GM19397 (cell line): ENCODE results near the gene FCHO2.

ENCODE experiments used
- ATAC-seq: cut with Tn5 transposase; IDR thresholded peaks from one replicate; pipeline ENCODE4 v1.9.1; 2021; ENCODE audit warnings: mild to moderate bottlenecking, moderate library complexity; ENCODE audit not compliant: unreplicated experiment

FCHO2 gene

DNA sequence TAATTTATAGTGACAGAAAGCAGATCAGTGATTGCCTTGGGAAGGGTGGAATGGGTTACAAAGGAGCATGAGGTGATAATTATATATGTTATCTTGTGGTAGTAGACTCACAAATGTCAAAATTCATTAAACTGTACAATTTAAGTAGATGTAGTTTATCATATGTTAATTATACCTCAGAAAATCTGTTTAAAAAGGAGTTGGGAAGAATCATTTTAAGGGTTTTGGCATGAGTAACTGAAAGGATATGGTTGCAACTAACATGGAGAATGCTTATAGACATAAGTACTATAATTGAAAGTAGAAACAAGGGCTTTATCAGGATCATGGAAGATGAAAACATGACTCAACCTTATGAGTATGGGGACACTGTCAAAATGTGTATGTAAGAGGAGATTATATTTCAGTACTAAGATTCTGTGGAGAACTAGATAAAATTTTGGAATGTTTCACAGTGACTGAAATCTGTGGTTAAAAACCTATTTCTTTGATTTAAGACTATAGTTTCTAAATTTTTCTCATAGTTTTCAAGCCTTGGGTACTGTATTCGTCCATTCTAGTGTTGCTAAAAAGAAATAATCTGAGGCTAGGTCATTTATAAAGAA, 73.3 kb downstream of the FCHO2 start:
- no peak for ATAC-seq

DNA sequence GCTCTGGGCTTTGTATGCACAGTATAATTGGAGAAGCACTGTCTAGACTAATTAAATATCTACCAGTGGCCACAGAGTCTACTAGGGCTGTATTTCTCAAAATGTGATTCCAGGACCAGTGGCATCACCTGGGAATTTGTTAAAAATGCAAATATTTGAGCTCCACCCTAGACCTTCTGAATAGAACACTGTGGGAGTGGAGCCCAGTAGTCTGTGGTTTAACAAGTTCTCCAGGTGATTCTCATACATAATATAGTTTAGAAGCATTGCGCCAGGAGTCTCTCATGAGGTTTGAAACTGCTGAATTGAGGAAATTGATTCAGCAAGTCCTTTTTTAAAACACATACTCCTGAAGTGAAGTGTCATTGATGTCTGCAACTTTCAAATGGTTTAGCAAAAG, 74.7 kb downstream of the FCHO2 start:
- no peak for ATAC-seq

DNA sequence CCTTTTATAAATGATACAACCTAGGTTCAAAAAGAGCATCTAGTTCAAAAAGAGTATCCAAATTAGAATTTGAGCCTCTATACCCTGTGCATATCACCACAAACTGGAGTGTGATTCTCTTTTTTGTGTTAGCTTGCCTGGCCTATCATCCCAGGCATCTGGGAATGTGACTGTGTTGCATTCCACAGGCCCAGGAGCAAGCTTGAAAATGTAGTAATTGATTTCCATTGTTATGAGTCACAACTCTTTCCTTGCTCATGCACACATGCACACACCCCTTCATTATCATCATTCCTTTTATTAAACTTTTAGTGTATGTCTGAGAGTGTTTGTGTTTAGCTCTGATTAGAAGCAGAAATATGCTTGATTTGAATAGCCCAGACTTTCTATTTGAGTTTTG, 75.2 kb downstream of the FCHO2 start:
- no peak for ATAC-seq

DNA sequence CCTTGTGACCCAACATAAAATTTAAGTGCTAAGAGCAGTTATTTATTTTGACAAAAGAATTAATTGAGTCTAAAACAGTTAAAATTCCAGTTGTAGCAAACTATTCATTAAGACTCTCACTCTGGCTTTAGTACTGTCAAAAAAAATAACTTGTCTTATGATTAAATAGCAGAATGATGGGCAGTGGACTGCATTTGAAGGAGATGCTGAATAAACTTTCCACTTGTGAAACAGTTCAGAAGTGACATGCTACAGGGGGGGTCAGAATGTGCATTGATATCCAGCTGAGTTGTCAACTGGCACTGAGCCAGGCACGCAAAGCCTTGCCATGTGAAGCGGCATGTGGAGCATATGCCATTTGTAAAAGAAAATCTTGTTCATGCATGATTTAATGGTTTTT, 76.0 kb downstream of the FCHO2 start:
- ATAC-seq, result no peak

DNA sequence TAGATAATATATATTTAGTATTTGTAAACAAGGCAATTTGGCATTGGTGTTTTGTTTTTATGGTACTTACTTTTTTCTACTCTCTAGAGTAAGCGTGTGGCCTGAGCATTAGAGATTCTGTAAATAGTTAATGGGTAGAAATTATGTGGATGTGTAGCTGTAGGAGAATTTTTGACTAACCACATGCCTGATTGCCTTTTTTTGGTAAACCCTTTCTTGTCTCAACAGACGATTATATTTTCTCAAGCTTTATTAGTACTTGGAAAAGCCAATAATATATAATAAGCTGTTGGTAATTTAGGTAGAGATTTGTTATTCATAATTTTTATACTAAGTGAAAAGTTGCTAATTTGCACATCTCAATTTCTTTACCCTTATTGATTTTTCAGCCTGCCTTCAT, 76.8 kb downstream of the FCHO2 start:
- ATAC-seq, result no peak

DNA sequence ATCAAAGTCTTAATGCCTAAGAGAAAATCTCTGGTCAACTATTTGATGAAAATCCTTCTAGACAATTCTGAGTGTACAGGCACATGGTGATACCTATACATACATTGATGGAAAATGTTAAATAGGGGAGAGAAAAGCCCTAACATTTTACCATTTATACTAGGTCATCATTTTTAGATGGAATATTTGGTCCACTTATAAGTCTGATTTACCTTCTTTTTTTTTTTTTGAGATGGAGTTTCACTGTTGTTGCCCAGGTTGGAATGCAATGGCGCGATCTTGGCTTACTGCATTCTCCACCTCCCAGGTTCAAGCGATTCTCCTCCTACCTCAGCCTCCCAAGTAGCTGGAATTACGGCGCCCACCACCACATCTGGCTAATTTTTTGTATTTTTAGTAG, 81.7 kb downstream of the FCHO2 start:
- ATAC-seq, result no peak

DNA sequence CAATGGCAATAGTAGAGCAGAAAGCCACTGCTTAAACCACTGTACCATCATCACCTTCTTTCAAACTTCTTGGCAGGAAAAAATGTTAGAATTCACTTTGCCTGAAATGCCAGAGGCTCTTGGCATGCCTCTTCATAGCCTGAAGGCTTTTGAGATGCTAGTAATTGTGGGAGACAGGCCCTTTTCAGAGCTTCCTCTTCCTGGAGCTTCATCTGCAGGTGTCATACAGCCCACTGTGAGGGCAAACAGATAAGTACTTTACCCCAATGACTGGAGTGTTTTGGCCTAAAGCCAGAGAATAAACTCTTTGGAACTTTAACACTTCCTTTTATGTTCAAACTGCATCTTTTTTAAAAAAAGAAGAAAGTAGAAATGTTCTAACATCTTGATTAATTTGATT, 83.2 kb downstream of the FCHO2 start:
- ATAC-seq, result no peak

DNA sequence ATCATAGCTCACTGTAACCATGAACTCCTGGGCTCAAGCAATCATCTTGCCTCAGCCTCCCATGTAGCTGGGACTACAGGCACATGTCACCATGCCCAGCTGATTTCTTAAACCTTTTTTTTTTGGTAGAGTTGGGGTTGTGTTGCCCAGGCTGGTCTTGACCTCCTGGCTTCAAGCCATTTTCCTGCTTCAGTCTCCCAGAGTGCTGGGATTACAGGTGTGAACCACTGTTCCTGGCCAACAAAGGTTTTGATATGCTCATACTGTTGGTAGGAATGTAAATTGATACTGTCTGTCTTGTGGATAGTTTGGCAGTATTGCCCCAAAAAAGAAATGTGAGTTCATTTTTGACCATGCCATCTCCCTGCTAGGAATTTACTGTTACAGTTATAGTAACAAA, 87.2 kb downstream of the FCHO2 start:
- no peak for ATAC-seq

DNA sequence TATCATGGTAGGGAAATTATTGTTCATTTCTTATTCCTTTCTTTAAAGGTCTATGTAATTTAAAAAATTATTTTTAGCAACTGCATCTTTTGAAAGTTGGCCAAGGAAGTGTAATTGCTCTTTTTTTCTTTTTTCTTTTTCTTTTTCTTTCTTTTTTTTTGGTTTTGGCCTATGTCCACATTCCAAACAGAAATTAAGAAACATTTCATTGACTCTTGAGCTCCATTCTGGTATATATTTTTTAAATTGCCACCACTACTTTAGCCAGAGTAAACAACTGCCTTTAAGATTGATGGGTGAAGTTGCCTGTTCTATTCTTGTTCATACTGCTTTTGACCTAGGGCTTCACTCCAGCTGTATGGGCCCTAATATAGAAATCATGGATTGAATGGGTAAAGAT, 88.7 kb downstream of the FCHO2 start:
- no peak for ATAC-seq

DNA sequence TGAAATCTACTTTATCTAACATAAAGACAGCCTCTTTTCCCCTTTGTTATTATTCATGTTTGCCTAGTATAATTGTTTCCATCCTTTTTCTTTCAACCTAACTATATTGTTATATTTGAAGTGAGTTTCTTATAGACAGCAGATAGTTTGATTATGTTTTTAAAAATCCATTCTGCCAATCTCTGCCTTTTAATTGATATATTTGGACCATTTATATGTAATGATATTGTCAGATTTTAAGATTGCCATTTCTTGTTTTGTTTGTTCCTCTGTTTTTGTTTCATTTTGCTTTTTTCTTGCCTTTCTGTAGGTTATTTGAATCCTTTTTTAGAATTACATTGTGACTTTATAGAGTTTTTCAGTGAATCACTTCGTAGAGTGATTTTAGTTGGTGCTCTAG, 89.8 kb downstream of the FCHO2 start:
- ATAC-seq, result no peak

DNA sequence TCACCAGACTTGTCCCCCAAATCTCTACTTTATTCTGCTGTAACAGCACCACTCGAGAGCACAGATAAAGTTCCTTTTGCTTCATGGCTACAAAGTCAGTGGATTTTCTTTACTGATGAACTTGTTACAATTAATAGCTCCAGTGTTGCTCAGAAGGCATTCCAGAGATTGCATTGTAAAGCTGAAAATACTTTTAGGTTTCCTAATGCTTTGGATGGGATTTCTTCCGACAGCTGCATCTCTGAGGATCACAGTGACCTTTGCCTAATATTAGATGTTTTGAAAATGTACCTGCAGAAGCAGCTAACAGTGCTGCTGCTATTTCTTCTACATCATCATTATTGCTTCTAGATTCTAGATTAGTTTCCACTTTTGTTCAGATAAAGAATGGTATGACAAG, 105.8 kb downstream of the FCHO2 start:
- no peak for ATAC-seq

DNA sequence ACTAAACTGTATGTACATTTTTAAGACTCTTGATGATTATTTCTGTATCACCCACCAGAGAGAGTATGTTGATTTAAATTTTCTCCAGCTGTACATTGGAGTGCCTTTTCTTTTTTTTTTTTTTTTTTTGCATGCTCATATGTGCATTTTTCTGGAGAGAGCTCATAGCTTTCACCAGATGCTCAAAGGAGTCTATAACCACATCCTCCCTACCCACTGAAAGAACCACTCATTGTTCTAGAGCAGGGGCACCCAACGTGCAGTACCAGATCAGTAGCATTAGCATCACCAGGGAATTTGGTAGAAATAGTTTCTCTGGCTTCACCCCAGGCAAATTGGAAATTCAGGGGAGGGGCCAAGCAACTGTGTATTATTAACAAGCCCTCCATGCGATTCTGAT, 110.6 kb downstream of the FCHO2 start:
- ATAC-seq, result no peak

DNA sequence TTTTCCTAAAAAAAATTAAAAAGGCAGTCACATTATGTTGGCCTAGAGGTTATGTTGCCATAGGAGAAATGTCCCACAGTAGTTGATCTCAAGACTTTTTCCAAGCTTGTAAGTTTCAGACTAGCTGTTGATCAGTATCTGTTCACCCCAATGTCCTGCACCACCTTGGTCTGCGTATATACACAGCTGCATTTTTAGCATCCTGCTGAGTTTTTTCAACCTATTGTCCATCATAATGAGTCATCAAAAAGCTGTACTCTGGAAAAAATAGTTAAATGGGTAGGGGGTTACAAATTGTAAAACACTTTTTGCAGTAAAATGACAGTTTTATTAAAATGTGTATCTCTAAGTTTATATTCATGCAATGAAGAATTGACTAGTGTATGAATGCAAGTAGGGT, 111.4 kb downstream of the FCHO2 start:
- no peak for ATAC-seq

DNA sequence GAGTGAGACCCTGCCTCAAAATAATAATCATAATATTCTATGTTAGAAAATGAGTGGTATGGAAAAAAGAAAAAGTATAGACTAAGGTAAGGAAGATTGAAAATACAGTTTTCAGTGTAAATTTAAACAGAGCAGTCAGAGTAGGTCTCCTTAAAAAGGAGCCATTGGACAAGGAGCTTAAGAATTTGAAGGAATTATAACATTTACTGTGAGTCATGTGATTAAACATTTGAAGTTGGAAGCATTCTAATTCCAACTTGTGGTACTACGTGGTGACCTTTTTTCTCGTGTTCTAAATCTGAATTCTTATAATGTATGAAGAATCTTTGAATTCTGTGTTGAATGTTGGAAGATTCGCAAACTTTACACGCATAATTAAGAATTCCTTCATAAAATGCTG, 125.3 kb downstream of the FCHO2 start:
- ATAC-seq, result no peak

DNA sequence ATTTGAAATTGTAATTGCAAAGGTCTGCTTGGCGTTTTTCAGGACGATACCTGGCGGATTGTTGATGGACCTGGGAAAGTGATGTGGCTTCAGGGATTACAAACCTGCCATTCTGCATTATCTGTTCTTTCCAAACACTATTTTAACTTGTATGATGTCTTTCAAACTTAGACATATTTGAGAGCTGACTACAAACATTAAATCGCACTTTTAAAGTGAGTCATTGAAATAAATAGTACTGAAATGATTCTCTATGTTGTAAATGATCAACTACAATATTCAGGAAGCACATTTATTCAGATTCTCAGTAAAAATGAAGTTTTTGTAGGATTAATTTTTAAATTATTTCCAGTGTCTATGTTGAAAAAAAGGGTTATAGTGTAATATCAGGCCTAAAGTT, 132.2 kb downstream of the FCHO2 start:
- no peak for ATAC-seq

DNA sequence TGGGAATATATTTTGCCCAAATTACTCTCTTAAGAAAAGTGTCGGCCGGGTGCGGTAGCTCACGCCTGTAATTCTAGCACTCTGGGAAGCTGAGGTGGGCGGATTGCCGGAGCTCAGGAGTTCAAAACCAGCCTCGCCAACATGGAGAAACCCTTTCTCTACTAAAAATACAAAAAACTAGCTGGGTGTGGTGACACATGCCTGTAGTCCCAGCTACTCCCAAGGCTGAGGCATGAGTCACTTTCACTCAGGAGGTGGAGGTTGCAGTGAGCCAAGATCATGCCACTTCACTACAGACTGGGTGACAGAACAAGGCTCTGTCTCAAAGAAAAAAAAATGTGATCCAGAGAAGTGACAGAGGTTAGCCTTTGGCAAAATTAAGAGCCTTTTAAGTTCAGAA, 138.1 kb downstream of the FCHO2 start:
- no peak for ATAC-seq

DNA sequence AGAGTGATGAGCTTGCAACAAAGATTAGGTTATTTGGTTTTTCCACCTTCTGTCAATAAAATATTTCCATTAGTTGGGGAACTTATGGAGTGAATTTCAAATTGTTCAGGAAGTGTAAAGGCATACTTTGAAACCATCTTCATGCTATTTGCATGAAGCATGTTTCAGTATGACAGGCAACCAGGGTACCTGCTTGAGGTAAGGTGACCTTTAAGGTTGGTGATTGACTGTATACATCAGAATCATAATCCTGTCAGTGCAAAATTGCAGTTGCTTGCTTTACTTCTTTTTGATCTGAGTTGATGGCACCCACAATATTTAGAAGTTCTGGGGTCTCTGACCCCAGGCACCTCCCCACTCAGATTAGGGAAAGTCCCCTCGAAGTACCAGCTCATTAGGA, 138.6 kb downstream of the FCHO2 start:
- ATAC-seq, result no peak

DNA sequence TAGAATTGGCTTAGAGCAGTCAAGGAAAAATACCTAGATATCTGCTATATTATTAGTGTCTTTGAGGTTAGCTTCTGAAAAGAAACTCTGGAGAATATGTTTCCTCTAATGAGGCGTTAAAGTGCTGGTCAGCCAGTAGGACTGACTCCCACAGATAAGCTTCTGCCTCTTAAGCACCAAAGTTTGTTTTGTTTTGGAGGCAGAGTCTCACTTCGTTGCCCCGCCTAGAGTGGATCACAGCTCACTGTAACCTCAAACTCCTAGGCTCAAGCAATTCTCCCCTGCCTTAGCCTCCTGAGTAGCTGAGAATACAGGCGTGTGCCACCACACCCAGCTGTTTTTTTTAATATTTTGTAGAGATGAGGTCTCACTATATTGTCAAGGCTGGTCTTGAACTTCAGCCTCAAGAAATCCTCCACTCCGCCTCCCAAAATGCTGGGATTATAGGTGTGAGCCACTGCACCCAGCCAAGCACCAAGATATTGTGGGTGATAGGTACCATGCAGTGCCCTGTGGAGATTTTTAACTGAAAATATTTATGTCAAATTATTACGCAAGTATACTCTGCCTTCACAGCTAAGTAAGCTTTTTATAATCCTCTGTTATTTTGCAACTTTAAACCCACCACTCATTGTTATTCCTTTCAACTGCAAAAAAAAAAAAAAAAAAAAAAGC, 139.9 kb downstream of the FCHO2 start:
- ATAC-seq, result no peak

DNA sequence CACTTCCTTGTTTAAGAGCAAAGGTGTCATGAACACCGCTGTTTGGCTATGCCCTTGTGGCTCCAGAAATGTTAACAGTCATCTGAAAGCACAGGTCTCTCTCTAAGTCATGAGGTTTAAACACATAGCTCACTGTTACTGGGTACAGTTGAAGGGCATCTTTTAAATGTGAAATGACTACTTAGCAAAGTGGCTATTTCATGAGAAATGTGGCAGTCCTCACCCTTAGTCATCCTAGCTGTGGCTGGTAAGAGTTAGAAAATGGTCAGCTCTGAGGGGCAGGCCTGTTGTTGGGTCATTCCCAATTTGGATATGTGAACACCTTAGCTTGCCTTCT, 140.4 kb downstream of the FCHO2 start:
- no peak for ATAC-seq

DNA sequence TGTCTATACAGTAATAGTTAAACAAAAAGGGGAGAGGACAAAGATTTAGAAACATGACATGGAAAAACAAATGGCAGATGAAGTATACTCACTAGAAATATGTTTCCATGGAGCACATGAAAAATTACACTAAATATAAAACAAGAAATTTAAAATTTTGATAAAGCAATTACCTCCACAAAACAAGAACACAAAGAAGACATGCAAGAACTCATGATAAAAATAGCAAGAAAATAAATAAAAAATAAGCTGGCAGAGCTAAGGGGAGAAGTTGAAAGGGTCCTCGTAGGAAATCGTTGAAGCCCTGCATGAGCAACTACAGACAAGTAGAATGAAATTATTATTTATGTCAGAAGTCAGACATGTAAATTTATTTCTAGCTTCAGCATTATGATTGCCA, 141.9 kb downstream of the FCHO2 start:
- no peak for ATAC-seq

DNA sequence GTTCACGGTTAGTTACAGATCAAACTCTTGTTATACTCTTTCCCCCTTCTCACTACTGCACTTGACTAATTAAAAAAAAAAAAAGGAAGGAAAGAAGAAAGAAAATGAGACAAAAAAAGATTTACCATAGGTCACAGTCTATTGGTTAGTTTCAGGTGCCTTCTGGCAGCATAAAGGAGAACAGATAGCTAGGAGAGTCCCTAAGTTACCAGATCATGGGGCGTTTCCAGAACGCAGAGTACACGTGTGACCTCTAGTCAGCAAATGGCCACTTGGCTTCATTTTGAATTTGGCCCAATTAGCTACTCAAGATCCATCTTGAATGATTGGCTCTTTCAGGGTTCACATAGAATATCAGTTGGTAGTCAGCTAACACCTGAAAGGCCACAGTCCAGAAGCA, 144.3 kb downstream of the FCHO2 start:
- no peak for ATAC-seq

DNA sequence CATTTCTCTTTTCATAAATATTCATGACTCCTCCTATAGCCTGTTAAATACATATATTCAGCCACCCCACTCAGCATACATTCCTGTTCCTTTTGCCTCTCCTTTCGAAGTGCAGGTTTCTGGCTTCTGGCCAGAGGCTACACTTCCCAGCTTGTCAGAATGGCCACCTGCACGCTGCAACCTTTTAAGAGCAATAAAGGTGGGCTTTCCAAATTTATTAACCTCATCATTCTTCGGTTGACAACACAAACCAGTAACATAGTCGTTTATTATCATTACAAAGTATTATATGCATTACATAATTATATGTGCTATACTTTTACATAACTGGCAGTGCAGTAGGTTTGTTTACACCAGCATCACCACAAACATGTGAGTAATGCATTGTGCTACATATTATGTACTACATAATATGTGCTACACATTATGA, 148.0 kb downstream of the FCHO2 start:
- ATAC-seq, result no peak

DNA sequence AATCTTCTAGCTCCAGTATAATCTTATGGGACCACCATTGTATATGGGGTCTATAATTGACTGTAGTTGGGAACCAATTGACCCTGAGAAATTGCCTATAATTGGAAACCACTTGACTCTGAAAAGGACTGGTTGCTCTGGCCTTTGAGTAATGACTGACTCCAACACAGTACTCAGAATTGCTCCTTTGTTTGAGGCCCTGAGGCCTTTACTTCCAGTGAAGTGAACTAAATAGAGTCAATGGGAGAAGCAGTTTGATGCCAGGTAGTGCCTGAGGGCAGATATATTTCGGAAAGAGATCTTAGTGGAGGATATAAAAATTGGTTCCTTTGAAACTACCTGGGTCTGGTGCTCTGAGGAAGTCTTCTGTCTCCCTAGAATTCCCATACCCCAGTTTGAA, 148.5 kb downstream of the FCHO2 start:
- no peak for ATAC-seq
